ENCODE data around the gene SLA2. TPM values are rescaled to one million over a fixed set of nuclear protein-coding genes. Genes with fewer than 3 reads are reported as not detected.

Gene SLA2
- total and polyA plus RNA-seq, 2 of the 8 experiments (the other 6 are each of a cell fraction or from before 2014, with no cell fraction given): 0.18 TPM; not detected in 1

GRCh38 chr20:36645353-36645752 is 643 bp downstream of the SLA2 start:
- Histone ChIP-seq H3K4me3 (ENCODE audit: extremely low read depth in 1 of 4, insufficient read depth in 2 of 4, low read depth in 3 of 4, low read length in 4 of 4) (no peak overlapping the region), H3K27ac (ENCODE audit: low read depth, low read length) (no peak overlapping the region), H2BK15ac (ENCODE audit: low read length) (no peak overlapping the region), H3K18ac (ENCODE audit: extremely low read depth, low read length) (no peak overlapping the region), H3K9ac (replicated peaks in 1 of 4; ENCODE audit: extremely low read depth in 1 of 4, low read depth in 3 of 4, low read length in 3 of 4) (no peak overlapping the region), H2AK5ac (ENCODE audit: low read depth, low read length) (no peak overlapping the region), H2BK20ac (ENCODE audit: low read length) (no peak overlapping the region), H3K27me3 (replicated peaks in 1 of 4; ENCODE audit: control insufficient read depth in 3 of 4, extremely low read depth in 1 of 4, insufficient read depth in 3 of 4, low read length in 3 of 4) (no peaks in the 10 kb centered on the region), H4K20me1 (replicated peaks in 1 of 2; ENCODE audit: control insufficient read depth in 1 of 2, insufficient read depth in 2 of 2, low read length in 2 of 2) (no peaks in the 10 kb centered on the region), H4K91ac (replicated peaks; ENCODE audit: insufficient read length, low read length) (no peak overlapping the region), H3K23ac (ENCODE audit: insufficient read length) (no peak overlapping the region), H4K8ac (ENCODE audit: extremely low read depth, insufficient read depth, low read length) (peak overlapping the region; percentile 7; the same call in 1 of the 2 replicates), H3K56ac (replicated peaks; ENCODE audit: insufficient read length, low read depth, low read length) (no peak overlapping the region), H3K79me1 (ENCODE audit: low read depth, low read length) (no peaks in the 10 kb centered on the region), H4K5ac (ENCODE audit: insufficient read length, low read depth, low read length) (no peak overlapping the region), H3K4ac (replicated peaks; ENCODE audit: insufficient read length, low read depth, low read length) (peak overlapping the region; percentile 14), H2BK5ac (ENCODE audit: low read depth, low read length) (no peak overlapping the region), H3K9me3 (ENCODE audit: insufficient read depth in 2 of 2, low read depth in 1 of 2, low read length in 1 of 2) (no peaks in the 10 kb centered on the region), H3K36me3 (ENCODE audit: control insufficient read depth in 2 of 4, insufficient read depth in 4 of 4, low read length in 3 of 4) (no peaks in the 10 kb centered on the region), H2BK120ac (replicated peaks; ENCODE audit: low read depth, low read length) (no peak overlapping the region), H3K14ac (ENCODE audit: insufficient read length) (no peak overlapping the region), H2BK12ac (ENCODE audit: low read depth, low read length) (no peak overlapping the region), H2AFZ (ENCODE audit: low read length) (no peak overlapping the region), H3K4me2 (ENCODE audit: insufficient read depth in 1 of 2, low read depth in 2 of 2, low read length in 2 of 2) (no peak overlapping the region), H3K23me2 (ENCODE audit: low read depth, low read length) (no peaks in the 10 kb centered on the region), H3K4me1 (replicated peaks in 1 of 4; ENCODE audit: control insufficient read depth in 3 of 4, insufficient read depth in 4 of 4, low read length in 3 of 4) (peaks cover 1 to 13% (median 6%) of the 10 kb centered on the region in 4 experiments; a peak in 4 of 7 replicates), H3K79me2 (ENCODE audit: control insufficient read depth in 1 of 2, insufficient read depth in 2 of 2, low read length in 2 of 2) (no peaks in the 10 kb centered on the region)
- POLR2A ChIA-PET (ENCODE audit: partially characterized antibody): interaction anchor here (1.1 to 1.6 kb wide), 2 partner anchors 28 to 59 kb away, joined by 4 read pairs; no protein-coding TSS in a partner anchor
- DNase-seq (ENCODE audit: low read depth in 1 of 2, low spot score in 2 of 2) (no peak), FAIRE-seq (no peak)
- CTCF ChIA-PET (ENCODE audit: partially characterized antibody): interaction anchor here (0.9 to 4.1 kb wide), 10 partner anchors 9 to 129 kb away, joined by 3 to 27 read pairs (median 4); partner anchors contain the start of gene DSN1
- 91% methylated on average over 7 of the region's 7 CpGs; no CpG with 5 or more reads in 1 of the 2 experiments for WGBS, 2 experiments (ENCODE audit: extremely low coverage in 1 of 2, insufficient coverage in 1 of 2, insufficient read length in 1 of 2, insufficient replicate concordance in 2 of 2, low coverage in 1 of 2, low lambda C conversion rate in 2 of 2, missing lambda C conversion rate in 1 of 2)
- TF ChIP-seq ATF3 (IDR thresholded peaks at IDR 0.05; ENCODE audit: insufficient read depth, low read depth, low read length) (no peak), JUND (IDR thresholded peaks at IDR 0.05; ENCODE audit: low read length) (no peak), CTCF (IDR thresholded peaks at IDR 0.05; ENCODE audit: control extremely low read depth in 1 of 3, insufficient read depth in 1 of 3, low read depth in 1 of 3, low read length in 3 of 3) (no peak), SP1 (IDR thresholded peaks at IDR 0.05; ENCODE audit: low read depth, low read length) (no peak), ZNF274 (IDR thresholded peaks at IDR 0.05; ENCODE audit: borderline replicate concordance, extremely low read depth, low read length) (no peak), MAX (IDR thresholded peaks at IDR 0.05) (no peak)
